ENCODE measurements around the gene FOXP1.

FOXP1 gene

GRCh38 chr3:71523628-71524027, 59.9 kb downstream of the FOXP1 start:
- H3K9me3 ChIP-seq, result no peaks in the 10 kb centered on the region
- no peak for TF ChIP-seq CTCF (IDR thresholded peaks at IDR 0.05; ENCODE audit: low read depth, low read length)
- no peaks in the 10 kb centered on the region for H3K27me3 ChIP-seq
- no peak overlapping the region for H3K4me3 ChIP-seq (ENCODE audit: low read depth, low read length)
- H3K36me3 ChIP-seq, result no peaks in the 10 kb centered on the region
- H3K4me1 ChIP-seq, result no peaks in the 10 kb centered on the region
- no peak for DNase-seq

DNA sequence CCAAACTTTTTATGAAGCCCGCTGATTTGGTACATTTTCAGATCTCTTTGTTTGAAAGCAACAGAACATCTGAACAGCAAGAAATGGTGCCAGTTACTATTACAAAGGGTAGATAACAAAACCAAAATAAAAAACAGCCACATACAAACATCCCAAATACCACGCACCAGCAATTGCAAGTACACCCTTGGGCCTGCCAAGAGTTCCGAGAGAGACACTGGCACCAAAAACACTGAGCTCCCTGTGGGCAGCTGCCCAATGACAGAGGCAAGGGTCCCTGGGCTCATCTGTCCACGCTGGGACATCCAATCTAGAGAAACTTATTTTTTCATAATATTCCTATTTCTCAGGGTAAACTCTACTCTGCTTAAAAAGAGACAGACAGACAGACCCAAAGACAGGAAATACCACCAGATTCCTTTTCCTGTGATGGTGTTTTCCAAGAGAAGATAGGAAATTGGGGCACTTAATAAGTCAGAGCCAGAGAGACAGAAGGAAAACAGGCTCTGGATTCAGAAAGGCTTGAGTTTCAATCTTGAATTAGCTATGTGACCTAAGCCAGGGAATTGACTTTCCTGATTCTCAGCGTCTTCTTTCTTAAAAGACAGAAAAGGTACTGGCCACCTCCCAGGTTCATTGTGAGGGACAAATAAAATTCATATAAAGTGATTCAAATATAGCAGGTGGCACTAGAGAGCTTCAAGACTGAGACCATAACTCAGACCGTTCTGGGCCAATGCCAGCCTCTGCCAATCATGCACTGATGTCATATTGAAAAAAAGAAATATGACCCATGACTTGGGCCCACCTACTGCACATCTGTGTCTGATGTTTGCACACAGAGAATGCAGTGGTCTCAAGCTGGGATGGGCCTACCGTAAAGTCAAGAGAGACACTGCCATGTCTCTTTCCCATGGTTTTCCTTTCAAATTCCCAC, 61.3 kb downstream of the FOXP1 start:
- TF ChIP-seq CTCF (IDR thresholded peaks at IDR 0.05; ENCODE audit: low read depth, low read length), result no peak
- H3K4me1 ChIP-seq, result no peaks in the 10 kb centered on the region
- H3K27me3 ChIP-seq, result no peaks in the 10 kb centered on the region
- H3K36me3 ChIP-seq, result no peaks in the 10 kb centered on the region
- H3K9me3 ChIP-seq, result no peaks in the 10 kb centered on the region
- no peak overlapping the region for H3K4me3 ChIP-seq (ENCODE audit: low read depth, low read length)
- no peak for DNase-seq

- Histone ChIP-seq H3K9me3 (no peaks in the 10 kb centered on the region), H3K27me3 (no peaks in the 10 kb centered on the region), H3K4me1 (no peaks in the 10 kb centered on the region), H3K4me3 (ENCODE audit: low read depth, low read length) (no peak overlapping the region), H3K36me3 (no peaks in the 10 kb centered on the region)
- TF ChIP-seq CTCF (IDR thresholded peaks at IDR 0.05; ENCODE audit: low read depth, low read length), result no peak
- no peak for DNase-seq
Observed at GRCh38 chr3:71521021-71521352, 62.5 kb downstream of the FOXP1 start.

DNA sequence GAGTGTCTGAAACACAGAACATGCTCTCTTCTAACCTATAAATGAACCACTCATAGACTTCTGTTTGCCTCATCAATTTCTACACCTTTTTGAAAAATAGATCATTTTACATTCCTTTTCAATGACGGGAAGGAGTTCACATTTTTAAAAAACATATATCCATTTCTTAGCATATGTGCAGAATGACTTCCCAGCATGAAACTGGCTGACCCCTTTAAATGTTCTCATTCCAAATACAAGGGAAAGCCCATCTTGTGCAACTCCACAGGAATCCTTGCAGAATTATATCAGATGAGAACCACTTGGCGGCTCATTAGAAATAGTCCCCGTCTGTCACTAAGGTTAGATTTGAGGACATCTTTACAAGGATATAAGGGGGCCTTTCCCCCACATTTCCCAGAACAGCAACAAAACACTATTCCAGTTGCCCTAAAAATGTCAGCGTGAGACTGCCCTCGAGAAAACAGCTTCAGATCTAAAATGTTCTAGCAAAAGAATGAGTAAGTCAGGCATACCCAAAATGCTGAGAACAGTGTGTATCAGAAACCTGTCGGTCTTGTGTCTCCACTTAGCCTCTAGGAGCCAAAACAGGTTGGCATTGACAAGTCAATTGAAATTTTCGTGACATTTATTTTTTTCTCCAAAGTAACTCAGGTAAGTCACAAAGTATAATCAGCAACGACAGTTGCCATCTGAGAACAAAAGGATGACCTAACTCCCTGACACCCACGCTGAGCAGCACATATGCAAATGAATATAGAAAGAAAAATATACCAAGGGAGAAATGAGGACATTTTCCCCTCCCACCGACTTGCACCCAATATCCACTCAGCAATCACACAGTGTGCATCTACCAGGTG, 63.1 kb downstream of the FOXP1 start:
- Histone ChIP-seq H3K4me3 (ENCODE audit: low read depth, low read length) (no peak overlapping the region), H3K36me3 (no peaks in the 10 kb centered on the region), H3K27me3 (no peaks in the 10 kb centered on the region), H3K9me3 (no peaks in the 10 kb centered on the region), H3K4me1 (no peaks in the 10 kb centered on the region)
- DNase-seq, result no peak
- TF ChIP-seq CTCF (IDR thresholded peaks at IDR 0.05; ENCODE audit: low read depth, low read length), result no peak

GRCh38 chr3:71518089-71518488, 65.4 kb downstream of the FOXP1 start:
- no peaks in the 10 kb centered on the region for H3K4me1 ChIP-seq
- H3K27me3 ChIP-seq, result no peaks in the 10 kb centered on the region
- no peak overlapping the region for H3K4me3 ChIP-seq (ENCODE audit: low read depth, low read length)
- TF ChIP-seq CTCF (IDR thresholded peaks at IDR 0.05; ENCODE audit: low read depth, low read length), result no peak
- H3K36me3 ChIP-seq, result no peaks in the 10 kb centered on the region
- H3K9me3 ChIP-seq, result no peaks in the 10 kb centered on the region
- no peak for DNase-seq

Data from BE2C (cell line).